HG02642 (cell line): ENCODE data around the gene LENEP.
A peak's percentile ranks its signal among the peaks of the same experiment; 100 is the strongest.

Source experiments
- ATAC-seq: cut with Tn5 transposase; IDR thresholded peaks from one replicate; pipeline ENCODE4 v1.9.1; 2021; ENCODE audit warnings: mild to moderate bottlenecking; ENCODE audit not compliant: unreplicated experiment, poor library complexity

LENEP gene

DNA sequence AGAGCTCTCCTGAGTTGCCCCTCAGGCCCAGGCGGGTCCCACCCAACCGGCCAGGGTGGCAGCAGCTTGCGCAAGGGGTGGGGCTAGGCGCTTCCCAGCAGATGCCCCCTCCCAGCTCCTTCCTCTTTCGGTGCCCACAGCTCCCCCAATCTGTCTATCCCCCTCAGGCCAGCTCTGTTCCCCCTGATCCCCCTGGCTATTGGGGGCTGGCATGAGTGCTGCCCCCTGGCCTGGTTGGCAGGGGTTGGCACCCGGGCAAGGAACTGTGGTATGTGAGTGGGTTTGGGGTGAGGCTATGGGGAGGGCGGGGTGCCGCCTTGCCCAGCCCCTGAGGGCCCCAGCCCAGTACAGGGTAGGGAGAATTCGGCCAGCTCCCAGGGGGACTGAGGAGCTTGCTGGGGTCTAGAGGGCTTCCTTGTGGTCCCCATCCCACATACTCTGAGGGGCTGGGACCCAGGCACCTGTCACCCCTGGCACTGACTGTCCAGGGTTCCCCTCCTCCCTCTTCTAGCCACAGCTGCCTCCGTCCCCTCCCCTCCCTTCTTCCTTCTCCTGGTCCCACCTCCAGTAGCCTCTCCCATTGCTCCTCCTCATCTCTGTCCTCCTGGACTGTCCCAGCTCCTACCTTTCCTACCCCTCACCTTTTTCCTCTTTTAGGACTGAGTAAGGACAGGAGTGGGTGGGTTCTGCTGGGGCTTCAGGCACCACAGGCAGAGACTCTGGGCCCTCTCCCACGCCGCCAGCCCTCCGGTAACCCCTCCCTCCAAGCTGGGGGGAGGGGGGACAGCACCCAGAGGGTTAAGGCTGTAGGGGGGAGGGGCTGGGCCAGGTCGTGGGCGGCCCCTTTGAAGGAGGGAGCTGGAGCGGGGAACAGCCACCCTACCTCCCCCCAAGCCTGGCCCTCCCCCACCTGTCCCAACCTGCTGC is 14.9 kb downstream of the LENEP start:
- ATAC-seq, result no peak

- no peak for ATAC-seq
These were observed 15.9 kb downstream of the LENEP start for GRCh38 chr1:155009221-155009711.

- ATAC-seq, result no peak
These were observed 16.4 kb downstream of the LENEP start for GRCh38 chr1:155009742-155010141.

- ATAC-seq, result no peak
These were observed 17.0 kb downstream of the LENEP start for GRCh38 chr1:155010211-155010918.

GRCh38 chr1:155011004-155011416 is 17.6 kb downstream of the LENEP start:
- ATAC-seq, result no peak

DNA sequence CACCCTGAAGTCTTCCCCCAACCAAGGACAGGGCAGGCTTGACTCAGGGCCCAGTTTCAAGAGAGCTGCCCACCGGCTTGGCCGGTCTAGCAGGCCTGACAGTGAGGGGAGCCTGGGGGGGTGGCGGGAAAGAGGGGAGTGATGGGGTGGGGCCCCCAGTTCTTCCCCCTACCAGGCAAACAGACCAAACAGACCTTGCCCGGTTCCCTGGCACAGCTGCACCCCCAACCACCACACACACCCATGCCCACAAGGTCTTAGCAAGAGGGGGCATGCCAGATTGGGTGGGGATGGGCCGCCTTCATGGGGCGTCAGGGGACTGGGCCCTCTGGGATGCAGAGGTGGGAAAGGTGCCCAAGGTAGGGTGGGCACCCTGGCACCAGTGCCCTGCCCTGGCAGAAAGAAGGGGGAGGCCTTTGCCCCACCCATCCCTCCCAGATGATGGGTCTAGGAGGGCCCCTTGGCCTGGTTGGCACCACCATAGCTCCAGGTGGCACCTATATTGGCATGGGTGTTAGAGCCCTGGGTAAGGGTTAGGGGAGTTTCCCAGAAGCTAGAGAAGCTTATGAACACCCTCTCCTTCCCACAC is 18.1 kb downstream of the LENEP start:
- ATAC-seq, result no peak

GRCh38 chr1:155012026-155012546 is 18.7 kb downstream of the LENEP start:
- no peak for ATAC-seq

DNA sequence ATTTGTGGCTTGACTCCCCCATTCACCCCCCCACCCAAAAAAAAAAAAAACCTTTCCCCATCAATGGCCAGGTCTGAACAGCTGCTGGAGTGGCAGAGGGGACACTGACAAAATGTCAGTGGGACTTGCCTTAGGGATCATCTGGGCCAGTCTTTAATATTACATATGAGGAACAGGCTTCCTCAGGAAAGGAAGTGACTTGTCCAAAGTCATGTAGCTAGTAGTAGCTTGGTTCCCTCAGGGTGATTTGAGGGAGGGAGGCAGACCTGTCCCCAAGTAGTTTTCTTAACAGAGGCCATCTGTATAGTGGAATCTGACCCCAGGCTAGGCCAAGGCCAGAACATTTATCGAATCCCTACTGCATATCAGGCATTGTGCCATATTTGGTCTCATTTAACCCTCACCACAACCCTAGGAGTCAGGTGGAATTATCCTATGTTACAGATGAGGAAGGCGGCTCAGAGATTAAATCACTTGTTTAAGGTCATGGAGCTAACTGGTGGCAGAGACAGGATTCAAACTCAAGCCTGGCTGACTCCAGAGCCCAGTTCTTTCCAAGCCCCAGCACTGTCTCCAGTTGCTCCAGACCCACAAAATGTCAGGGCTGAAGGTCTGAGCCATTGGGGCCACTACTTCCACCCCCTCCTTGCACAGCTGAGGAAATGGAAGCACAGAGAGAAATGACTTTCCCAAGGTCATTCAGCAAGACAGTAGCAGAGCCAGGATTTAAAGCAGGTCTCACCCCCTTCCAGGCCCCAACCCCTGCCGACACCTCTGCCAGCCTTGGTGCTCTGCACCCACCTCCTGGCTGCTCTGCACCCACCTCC is 19.6 kb downstream of the LENEP start:
- no peak for ATAC-seq

DNA sequence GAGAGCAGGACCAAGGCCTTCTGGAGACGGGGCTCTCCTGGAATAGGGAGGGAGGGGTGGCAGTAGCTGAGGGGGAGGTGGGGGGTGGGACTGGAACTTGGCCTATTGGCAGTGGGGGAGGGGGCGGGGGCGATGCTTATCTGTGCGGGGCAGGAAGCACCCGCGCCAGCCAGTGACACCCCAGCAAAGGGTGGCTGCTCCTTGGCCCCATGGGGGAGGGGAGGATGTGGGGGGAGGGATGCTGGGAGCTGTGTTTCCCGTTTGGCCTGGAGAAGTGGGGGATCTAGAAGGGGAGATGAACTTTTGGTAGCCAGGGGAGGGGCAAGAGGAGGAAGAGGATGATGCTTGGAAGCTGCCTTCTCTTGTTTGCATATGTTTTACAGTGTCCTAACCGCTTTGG is 20.2 kb downstream of the LENEP start:
- no peak for ATAC-seq

DNA sequence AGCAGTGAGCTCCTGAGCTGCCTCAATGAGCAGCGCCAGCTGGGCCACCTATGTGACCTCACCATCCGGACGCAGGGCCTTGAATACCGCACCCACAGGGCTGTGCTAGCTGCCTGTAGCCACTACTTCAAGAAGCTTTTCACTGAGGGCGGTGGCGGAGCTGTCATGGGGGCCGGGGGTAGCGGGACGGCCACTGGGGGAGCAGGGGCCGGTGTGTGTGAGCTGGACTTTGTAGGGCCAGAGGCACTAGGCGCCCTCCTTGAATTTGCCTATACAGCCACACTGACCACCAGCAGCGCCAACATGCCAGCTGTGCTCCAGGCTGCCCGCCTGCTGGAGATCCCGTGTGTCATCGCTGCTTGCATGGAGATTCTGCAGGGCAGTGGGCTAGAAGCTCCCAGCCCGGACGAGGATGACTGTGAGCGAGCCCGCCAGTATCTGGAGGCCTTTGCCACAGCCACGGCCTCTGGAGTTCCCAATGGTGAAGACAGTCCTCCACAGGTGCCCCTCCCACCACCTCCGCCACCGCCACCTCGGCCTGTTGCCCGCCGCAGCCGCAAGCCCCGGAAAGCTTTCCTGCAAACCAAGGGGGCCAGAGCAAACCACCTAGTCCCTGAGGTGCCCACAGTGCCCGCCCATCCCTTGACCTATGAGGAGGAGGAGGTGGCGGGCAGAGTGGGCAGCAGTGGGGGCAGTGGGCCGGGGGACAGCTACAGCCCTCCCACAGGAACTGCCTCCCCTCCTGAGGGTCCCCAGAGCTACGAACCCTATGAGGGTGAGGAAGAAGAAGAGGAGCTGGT is 21.5 kb downstream of the LENEP start:
- no peak for ATAC-seq

DNA sequence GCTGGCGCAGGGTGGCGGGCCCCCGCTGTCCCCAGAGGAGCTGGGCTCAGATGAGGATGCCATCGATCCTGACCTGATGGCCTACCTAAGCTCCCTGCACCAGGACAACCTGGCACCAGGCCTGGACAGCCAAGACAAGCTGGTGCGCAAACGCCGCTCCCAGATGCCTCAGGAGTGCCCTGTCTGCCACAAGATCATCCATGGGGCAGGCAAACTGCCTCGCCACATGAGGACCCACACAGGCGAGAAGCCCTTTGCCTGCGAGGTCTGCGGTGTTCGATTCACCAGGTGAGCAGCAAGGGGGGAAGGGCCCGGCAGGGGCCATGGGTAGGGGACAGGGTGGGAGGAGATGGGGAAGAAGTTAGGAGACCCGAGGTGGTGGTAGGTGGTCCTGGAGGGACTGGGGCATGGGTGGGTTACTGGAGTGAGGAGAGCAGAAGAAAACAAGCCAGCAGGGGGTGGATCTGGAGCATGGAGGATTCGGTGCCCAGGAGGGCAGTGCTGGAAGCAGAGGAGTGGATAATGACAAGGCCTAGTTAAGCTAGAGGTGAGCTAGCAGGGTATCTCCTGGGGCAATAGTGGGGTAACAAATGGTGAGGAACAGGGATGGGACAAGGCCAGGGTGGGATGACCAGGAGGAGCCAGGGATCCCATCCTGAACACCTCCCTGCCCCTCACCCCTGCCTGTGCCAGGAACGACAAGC is 22.3 kb downstream of the LENEP start:
- no peak for ATAC-seq

DNA sequence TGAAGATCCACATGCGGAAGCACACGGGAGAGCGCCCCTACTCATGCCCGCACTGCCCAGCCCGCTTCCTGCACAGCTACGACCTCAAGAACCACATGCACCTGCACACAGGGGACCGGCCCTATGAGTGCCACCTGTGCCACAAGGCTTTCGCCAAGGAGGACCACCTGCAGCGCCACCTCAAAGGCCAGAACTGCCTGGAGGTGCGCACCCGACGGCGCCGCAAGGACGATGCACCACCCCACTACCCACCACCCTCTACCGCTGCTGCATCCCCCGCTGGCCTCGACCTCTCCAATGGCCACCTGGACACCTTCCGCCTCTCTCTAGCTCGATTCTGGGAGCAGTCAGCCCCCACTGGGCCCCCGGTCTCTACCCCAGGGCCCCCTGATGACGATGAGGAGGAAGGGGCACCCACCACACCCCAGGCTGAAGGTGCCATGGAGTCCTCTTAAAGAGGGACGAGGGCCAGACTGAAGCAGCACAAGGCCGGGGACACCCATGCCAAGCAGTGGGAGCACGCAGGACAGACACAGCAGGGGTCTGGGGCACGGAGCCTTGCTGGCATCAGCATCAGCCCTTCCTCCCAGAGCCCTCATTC is 22.9 kb downstream of the LENEP start:
- ATAC-seq, result no peak

DNA sequence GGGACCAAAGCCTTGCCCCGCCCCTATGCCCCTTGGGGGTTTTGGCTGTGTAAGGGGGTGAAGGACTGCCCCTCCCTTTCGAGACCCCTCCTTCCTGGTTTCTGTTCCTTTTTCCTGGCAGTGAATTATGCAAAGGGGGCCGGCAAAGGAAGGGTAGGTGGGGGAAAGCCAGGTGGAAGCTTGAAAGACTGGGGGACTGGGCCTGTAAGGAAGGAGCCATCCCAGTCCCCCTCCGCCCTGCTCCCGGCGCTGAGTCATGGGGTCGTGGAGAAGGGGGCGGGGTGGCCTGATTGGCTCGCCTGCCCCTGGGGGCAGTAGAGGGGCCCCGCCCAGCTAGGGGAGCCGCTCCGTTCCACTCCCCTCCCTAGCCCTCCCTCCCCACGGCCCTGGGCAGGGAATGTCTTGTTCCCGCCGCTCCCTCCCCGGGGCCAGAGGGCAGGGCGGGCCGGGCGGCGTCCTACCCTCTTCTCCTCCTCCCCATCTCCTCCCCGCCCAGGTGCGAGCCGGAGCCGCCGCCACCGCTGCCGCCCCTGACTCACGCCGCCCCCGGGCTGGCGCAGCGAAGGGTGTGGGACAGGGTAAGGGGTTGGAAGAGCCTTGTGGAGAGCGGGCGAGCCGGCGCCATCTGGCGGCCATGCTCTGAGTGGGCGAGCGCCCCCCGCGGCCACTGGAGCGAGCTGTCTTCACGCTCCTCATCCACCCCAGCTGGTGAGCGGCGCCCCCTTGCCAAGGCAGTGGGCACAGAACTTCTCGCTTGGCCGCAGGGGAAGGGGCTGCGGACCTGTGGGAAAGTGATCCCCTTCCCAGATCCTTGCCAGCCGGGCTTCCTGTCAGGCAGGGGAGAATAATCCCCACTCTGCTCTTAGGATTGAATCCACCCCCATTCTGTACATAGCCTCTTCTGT is 23.9 kb downstream of the LENEP start:
- peak; percentile 81 for ATAC-seq

DNA sequence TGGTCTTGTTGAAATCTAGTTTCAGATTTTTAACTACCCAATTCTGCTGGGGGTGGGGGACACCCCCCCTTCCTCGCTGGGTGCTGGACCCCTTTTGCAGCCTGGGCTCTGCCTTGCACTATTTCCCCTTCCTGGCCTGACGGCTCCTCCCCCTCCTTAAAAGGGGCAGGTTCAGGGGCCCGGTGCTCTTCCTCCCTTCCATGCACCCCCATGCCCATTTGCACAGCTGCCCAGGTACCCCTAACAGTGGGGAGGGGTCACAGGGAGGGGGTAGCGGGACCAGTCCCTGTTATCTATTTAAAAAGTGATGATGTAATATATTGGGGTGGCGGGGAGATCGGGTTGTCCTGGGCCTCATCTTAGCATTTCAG is 24.5 kb downstream of the LENEP start:
- ATAC-seq, result no peak

DNA sequence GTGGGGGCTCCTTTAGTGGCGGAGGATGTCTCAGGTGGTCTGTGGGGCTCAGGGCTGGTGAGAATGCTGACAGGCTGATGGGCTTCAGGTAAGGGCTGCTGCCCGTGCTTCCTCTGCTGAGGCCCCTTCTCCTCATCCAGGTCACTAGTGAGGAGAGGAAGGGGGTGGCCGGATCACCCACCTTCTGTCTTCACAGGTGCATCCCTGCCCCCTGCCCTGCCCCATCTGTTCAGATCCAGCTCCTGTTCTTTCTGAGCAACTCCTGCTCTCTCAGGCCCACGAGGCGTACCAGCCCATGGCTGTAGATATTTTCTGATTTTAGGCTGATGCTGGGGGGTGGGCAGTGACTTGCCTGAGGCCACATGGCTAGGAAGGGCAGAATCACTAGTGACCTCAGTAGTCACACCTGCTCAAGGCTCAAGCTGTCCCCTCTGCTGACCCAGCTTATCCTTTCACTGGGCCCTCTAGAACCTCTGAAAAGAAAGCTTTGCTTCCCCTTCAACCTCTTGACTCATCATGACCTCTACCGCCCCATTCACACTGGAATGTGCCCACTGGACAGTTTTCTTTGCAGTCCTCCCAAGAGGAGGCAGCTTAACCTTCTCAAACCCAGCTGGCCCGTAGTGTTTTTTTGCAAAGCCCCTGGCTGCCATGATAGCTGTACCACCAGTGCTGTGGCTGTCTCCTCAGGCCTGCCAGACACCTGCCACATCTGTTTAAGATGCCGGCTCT is 25.4 kb downstream of the LENEP start:
- no peak for ATAC-seq

DNA sequence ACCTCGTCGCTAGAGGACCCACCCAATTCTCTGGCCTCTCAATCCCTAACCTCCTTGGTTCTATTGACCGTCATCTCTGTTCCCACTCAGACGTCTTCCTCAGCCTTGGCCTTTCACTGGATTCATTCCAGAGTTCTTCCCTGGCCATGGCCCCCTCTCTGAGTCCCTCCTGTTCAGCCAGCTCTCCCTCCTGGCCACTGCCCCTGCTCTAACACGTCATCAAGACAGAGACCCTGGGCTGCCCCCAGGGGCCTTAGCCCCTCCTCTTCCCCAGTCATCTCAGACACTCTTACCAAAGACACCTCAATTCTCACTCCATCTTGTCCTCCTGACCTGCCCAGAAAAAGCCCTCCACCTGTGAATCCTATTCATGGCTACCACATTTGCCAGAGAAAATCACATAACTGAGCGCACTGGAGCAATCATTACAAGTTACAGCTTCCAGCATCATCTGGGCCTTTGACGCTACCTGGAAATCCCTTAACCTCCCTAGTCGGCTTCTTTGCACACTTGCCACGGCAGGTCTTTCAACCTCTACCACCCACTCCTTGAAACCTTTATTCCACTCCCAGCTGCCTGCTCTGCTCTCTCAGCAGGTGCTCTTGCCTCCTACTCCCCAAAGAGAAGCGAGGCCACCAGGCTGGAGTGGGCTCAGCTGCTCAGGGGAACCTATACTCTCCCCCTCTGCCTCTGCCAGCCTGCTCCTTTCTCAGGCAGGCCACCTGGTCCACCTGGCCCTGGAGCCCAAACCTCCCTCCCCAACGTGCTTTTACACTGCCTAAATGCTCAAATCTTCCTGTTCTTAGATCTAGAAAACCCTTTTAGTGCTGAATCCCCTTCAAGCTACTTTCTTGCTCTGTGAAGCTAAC is 26.2 kb downstream of the LENEP start:
- ATAC-seq, result no peak
